HCT116 (cell line): ENCODE data around the gene HIVEP3. TPM values are rescaled to one million over a fixed set of nuclear protein-coding genes. Genes with fewer than 3 reads are reported as not detected.

ENCODE experiments used
- ATAC-seq: fragments of 200-7000 bp; cut with Tn5 transposase; 2 replicates; pipeline ENCODE4 v1.9.1; 2020; ENCODE audit warnings: mild to moderate bottlenecking, moderate library complexity
- BruUV-seq: library from RNA; stranded (reverse); fragments of 400-500 nt; replicated peaks from 2 replicates; lab custom pipeline; 2021; lab: Mats Ljungman, UMichigan
- CTCF ChIA-PET: fragments of 300-600 bp; sonication (Branson Sonifier 250); formaldehyde crosslinking; loops from one replicate; lab custom pipeline; 2021; ENCODE audit warnings: antibody characterized with exemption; lab: Charles Lee
- POLR2A ChIA-PET: fragments of 300-600, 350-600 bp; sonication (Branson Sonifier 250); formaldehyde crosslinking; loops from one replicate; lab custom pipeline; 2021; ENCODE audit warnings: antibody characterized with exemption; lab: Charles Lee
- RAD21 ChIA-PET, 2 experiments: fragments of 300-600 bp; sonication (Branson Sonifier 250); formaldehyde crosslinking; loops; one replicate each; lab custom pipeline; 2023; ENCODE audit warnings: low total read pairs in 2 of 2; ENCODE audit not compliant: uncharacterized antibody in 2 of 2, unreplicated experiment in 2 of 2, low non-redundant PET in 1 of 2; lab: Charles Lee
- DNase-seq: peaks from one replicate; pipeline ENCODE4 v3.0.0-alpha.2; 2010; ENCODE audit warnings: low read depth, low spot score
- H2AFZ ChIP-seq: fragments of 200-600 bp; shearing (Covaris generic), sonication (generic); 2 replicates; pipeline ENCODE4 v1.6.1; 2017; ENCODE audit warnings: low read depth, mixed run types, mixed read lengths, antibody characterized with exemption, low read length; ENCODE audit not compliant: poor library complexity, severe bottlenecking
- H3K27ac ChIP-seq: 2 replicates; pipeline ENCODE4 v1.5.1; 2012; ENCODE audit warnings: low read depth, low read length
- H3K27me3 ChIP-seq: fragments of 200-600 bp; sonication (generic); 2 replicates; pipeline ENCODE4 v1.6.1; 2016; ENCODE audit warnings: mixed run types, low read length, mixed read lengths; ENCODE audit not compliant: insufficient read depth
- H3K36me3 ChIP-seq, 2 experiments: fragments of 200-500 bp in 1 of 2; fragments of 200-600 bp in 1 of 2; sonication (Bioruptor generic) in 1 of 2; sonication (generic) in 1 of 2; 2 replicates each; pipeline versions ENCODE4 v1.5.1 to v1.6.1; 2014 to 2016; ENCODE audit warnings: low read length in 2 of 2, inconsistent platforms in 1 of 2, mixed read lengths in 1 of 2, mixed run types in 1 of 2; ENCODE audit not compliant: insufficient read depth in 2 of 2, control insufficient read depth in 1 of 2
- H3K4me1 ChIP-seq, 2 experiments: fragments of 200-600 bp in 1 of 2; sonication (generic) in 1 of 2; 2 replicates each; pipeline versions ENCODE4 v1.5.1 to v1.6.1; 2012 to 2017; ENCODE audit warnings: low read length in 2 of 2, inconsistent platforms in 1 of 2, mild to moderate bottlenecking in 1 of 2, mixed read lengths in 1 of 2, mixed run types in 1 of 2, moderate library complexity in 1 of 2; ENCODE audit not compliant: insufficient read depth in 2 of 2, control insufficient read depth in 1 of 2
- H3K4me2 ChIP-seq: fragments of 200-600 bp; sonication (generic); 2 replicates; pipeline ENCODE4 v1.6.1; 2017; ENCODE audit warnings: mixed run types, low read length, mixed read lengths
- H3K4me3 ChIP-seq, 2 experiments: fragments of 200-600 bp in 1 of 2; sonication (generic) in 1 of 2; replicated peaks in 1 of 2; 2 replicates each; pipeline ENCODE4 v1.5.1; 2011 to 2016; ENCODE audit warnings: low read length in 2 of 2, control low read depth in 1 of 2, low read depth in 1 of 2, mild to moderate bottlenecking in 1 of 2, mixed read lengths in 1 of 2, mixed run types in 1 of 2
- H3K79me2 ChIP-seq: fragments of 200-600 bp; sonication (generic); 2 replicates; pipeline ENCODE4 v1.6.1; 2017; ENCODE audit warnings: mild to moderate bottlenecking, mixed run types, low read length, moderate library complexity, mixed read lengths; ENCODE audit not compliant: insufficient read depth
- H3K9ac ChIP-seq: fragments of 200-600 bp; sonication (generic); 2 replicates; pipeline ENCODE4 v1.6.1; 2016; ENCODE audit warnings: low read length, mixed read lengths
- H3K9me2 ChIP-seq: fragments of 200-600 bp; sonication (generic), shearing (Covaris generic); 2 replicates; pipeline ENCODE4 v1.6.1; 2017; ENCODE audit warnings: mixed run types, mild to moderate bottlenecking, moderate library complexity; ENCODE audit not compliant: insufficient read depth
- H3K9me3 ChIP-seq, 2 experiments: fragments of 200-500 bp in 1 of 2; fragments of 200-600 bp in 1 of 2; sonication (Bioruptor generic) in 1 of 2; sonication (generic) in 1 of 2; 2 replicates each; pipeline ENCODE4 v1.6.1; 2014 to 2017; ENCODE audit warnings: low read length in 2 of 2, mixed read lengths in 2 of 2, inconsistent platforms in 1 of 2, low read depth in 1 of 2, mild to moderate bottlenecking in 1 of 2, mixed run types in 1 of 2, moderate library complexity in 1 of 2; ENCODE audit not compliant: control insufficient read depth in 1 of 2, insufficient read depth in 1 of 2
- H4K20me1 ChIP-seq: fragments of 200-600 bp; sonication (generic), shearing (Covaris generic); 2 replicates; pipeline ENCODE4 v1.6.1; 2017; ENCODE audit warnings: mixed run types, mild to moderate bottlenecking, moderate library complexity; ENCODE audit not compliant: insufficient read depth
- CEBPB ChIP-seq: IDR thresholded peaks from 2 replicates; pipeline ENCODE4 v1.6.1; 2012; ENCODE audit warnings: low read depth
- ELF1 ChIP-seq: IDR thresholded peaks from 2 replicates; pipeline ENCODE4 v1.6.1; 2012; ENCODE audit warnings: low read depth, borderline replicate concordance
- EZH2 ChIP-seq: fragments of 200-600 bp; sonication (generic); IDR thresholded peaks from 2 replicates; pipeline ENCODE4 v1.6.1; 2017; ENCODE audit warnings: antibody characterized with exemption, mixed run types
- SIN3A ChIP-seq: IDR thresholded peaks from 2 replicates; pipeline ENCODE4 v1.6.1; 2012; ENCODE audit warnings: low read depth
- SP1 ChIP-seq: IDR thresholded peaks from 2 replicates; pipeline ENCODE4 v1.6.1; 2012; ENCODE audit warnings: low read depth
- SRF ChIP-seq: IDR thresholded peaks from 2 replicates; pipeline ENCODE4 v1.6.1; 2012; ENCODE audit warnings: low read depth
- TCF7L2 ChIP-seq: IDR thresholded peaks from 2 replicates; pipeline ENCODE4 v1.7.0; 2011; ENCODE audit warnings: borderline replicate concordance, inconsistent platforms; ENCODE audit not compliant: insufficient read depth, insufficient read length; ENCODE audit errors: extremely low read depth
- ZFX ChIP-seq: fragments of 450-650 bp; IDR thresholded peaks from 2 replicates; pipeline ENCODE4 v1.6.1; 2017
- intact Hi-C: fragments of 100-400 bp; cut with micrococcal nuclease; formaldehyde crosslinking; loops from 2 replicates; pipeline ENCODE4 v1.10.0; 2022
- total RNA-seq: library from RNA; stranded (reverse); gene quantifications from one replicate; pipeline ENCODE4 v1.2.1, GENCODE V29; 2021; ENCODE audit not compliant: unreplicated experiment
- TF ChIP-seq, protein P1 (sequence below): IDR thresholded peaks from 2 replicates; pipeline ENCODE4 v1.6.1; 2012

Gene HIVEP3
- total RNA-seq, 1 experiment from 2014 or later = 7.1 TPM

- no peaks in the 10 kb centered on the region for H3K27me3 ChIP-seq
- CTCF ChIA-PET = no interaction called here
- POLR2A ChIA-PET = no interaction called here
- TF ChIP-seq ELF1 (no peak), TCF7L2 (peak; percentile 46), SIN3A (peak; percentile 7; the same call in 1 of the 2 replicates), SP1 (0 out of 2 replicates have a peak, but pooled peaks have one; percentile 12)
- TF ChIP-seq, protein P1, sequence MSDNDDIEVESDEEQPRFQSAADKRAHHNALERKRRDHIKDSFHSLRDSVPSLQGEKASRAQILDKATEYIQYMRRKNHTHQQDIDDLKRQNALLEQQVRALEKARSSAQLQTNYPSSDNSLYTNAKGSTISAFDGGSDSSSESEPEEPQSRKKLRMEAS = no peak
- H3K9me3 ChIP-seq = peaks cover 0 to 3% of the 10 kb centered on the region in 2 experiments; a peak in 1 of 4 replicates
- ATAC-seq (peak; percentile 72), DNase-seq (no peak)
- BruUV-seq = no TSS peak
- H3K36me3 ChIP-seq = no peaks in the 10 kb centered on the region
- peak overlapping the region; percentile 41; the same call in 1 of the 2 replicates for H3K27ac ChIP-seq
- H4K20me1 ChIP-seq = no peaks in the 10 kb centered on the region
- no peaks in the 10 kb centered on the region for H3K9me2 ChIP-seq
- peak overlapping the region; percentile 51 to 63 for H3K4me3 ChIP-seq
- no peaks in the 10 kb centered on the region for H3K79me2 ChIP-seq
- peaks cover 38 to 60% of the 10 kb centered on the region in 2 experiments for H3K4me1 ChIP-seq
- peak overlapping the region; percentile 94 for H3K4me2 ChIP-seq
- RAD21 ChIA-PET = interaction anchor here in 1 of 2 experiments (0.7 kb wide), 1 partner anchor 1728 kb away, joined by 4 read pairs; no protein-coding TSS in a partner anchor
- H3K9ac ChIP-seq = peak overlapping the region; percentile 55
- H2AFZ ChIP-seq = peak overlapping the region; percentile 93
- intact Hi-C loops = loop anchor here (2.0 kb wide), 1 partner anchor 37 kb away; no protein-coding TSS in a partner anchor
These were observed 780 bp downstream of the HIVEP3 start for GRCh38 chr1:41917835-41918449.

DNA sequence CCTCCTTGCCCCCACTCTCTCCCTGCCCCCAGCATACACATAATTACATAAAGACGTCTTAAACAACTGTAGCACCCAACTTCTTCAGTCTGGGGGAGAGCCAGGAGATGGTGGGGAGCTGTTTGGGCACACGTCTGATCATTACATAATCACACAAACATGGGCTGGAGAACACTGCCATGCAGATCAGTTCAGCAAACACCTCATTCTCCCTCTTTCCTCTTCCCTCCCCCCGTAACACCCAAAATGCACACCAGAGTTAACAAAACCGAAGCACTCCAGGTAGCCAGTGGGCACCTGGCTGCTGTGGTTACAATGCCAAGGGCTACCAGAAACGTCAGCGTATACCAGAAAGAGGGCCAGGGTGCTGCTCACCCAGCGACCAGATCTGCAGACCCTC lies 1.6 kb downstream of the HIVEP3 start:
- H3K9ac ChIP-seq = no peak overlapping the region
- POLR2A ChIA-PET = no interaction called here
- no peak overlapping the region for H2AFZ ChIP-seq
- intact Hi-C loops = no loop called here
- H3K27ac ChIP-seq = no peak overlapping the region; the same call in 1 of the 2 replicates
- peaks cover 0 to 3% of the 10 kb centered on the region in 2 experiments; a peak in 1 of 4 replicates for H3K9me3 ChIP-seq
- peak overlapping the region; percentile 94 for H3K4me2 ChIP-seq
- H3K27me3 ChIP-seq = no peaks in the 10 kb centered on the region
- DNase-seq (no peak), ATAC-seq (no peak)
- H3K36me3 ChIP-seq = no peaks in the 10 kb centered on the region
- RAD21 ChIA-PET = interaction anchor here in 1 of 2 experiments (0.7 kb wide), 1 partner anchor 1728 kb away, joined by 4 read pairs; no protein-coding TSS in a partner anchor
- H3K9me2 ChIP-seq = no peaks in the 10 kb centered on the region
- no TSS peak for BruUV-seq
- peaks cover 38 to 60% of the 10 kb centered on the region in 2 experiments for H3K4me1 ChIP-seq
- CTCF ChIA-PET = interaction anchor here (1.0 kb wide), 1 partner anchor 136 kb away, joined by 3 read pairs; no protein-coding TSS in a partner anchor
- no peaks in the 10 kb centered on the region for H3K79me2 ChIP-seq
- TF ChIP-seq EZH2 (no peak), CEBPB (no peak), ZFX (no peak), SRF (no peak), ELF1 (no peak)
- TF ChIP-seq, protein P1 = no peak
- H4K20me1 ChIP-seq = no peaks in the 10 kb centered on the region
- H3K4me3 ChIP-seq = peak overlapping the region; percentile 51 to 63; a peak in 2 of 4 replicates
